Fibroblast of the conjunctiva (primary cell): Measurements from ENCODE around the gene NOTUM.
A peak's percentile ranks its signal among the peaks of the same experiment; 100 is the strongest.

Experiments
- DNase-seq: peaks from one replicate; pipeline ENCODE4 v3.0.0-alpha.2; 2010; ENCODE audit warnings: low read depth

The NOTUM gene

GRCh38 chr17:81977211-81977808, 16.3 kb upstream of the NOTUM start, which contains the start of gene ASPSCR1:
ASPSCR1 (plus strand) TSS chr17:81977629; CDS start chr17:81977647, 18 bp downstream.
- DNase-seq: peak; percentile 87

GRCh38 chr17:81976332-81977210, 15.6 kb upstream of the NOTUM start:
- no peak for DNase-seq

GRCh38 chr17:81973432-81973831, 12.4 kb upstream of the NOTUM start:
- no peak for DNase-seq

- DNase-seq: no peak
Observed at GRCh38 chr17:81968850-81969812, 8.1 kb upstream of the NOTUM start.

- no peak for DNase-seq
Observed at GRCh38 chr17:81968396-81968745, 7.4 kb upstream of the NOTUM start.

- DNase-seq: peak; percentile 14
Observed at GRCh38 chr17:81967533-81968395, 6.8 kb upstream of the NOTUM start.

GRCh38 chr17:81967244-81967532, 6.2 kb upstream of the NOTUM start:
- no peak for DNase-seq

GRCh38 chr17:81966343-81967243, 5.6 kb upstream of the NOTUM start:
- DNase-seq: peak; percentile 30

- no peak for DNase-seq
Observed at GRCh38 chr17:81964081-81964849, 3.3 kb upstream of the NOTUM start.

GRCh38 chr17:81962499-81963441, 1.8 kb upstream of the NOTUM start:
- DNase-seq: no peak

GRCh38 chr17:81961521-81962498, 823 bp upstream of the NOTUM start:
- no peak for DNase-seq

- DNase-seq: no peak
Observed at GRCh38 chr17:81960130-81960958, 643 bp downstream of the NOTUM start.

GRCh38 chr17:81959362-81960129, 1.4 kb downstream of the NOTUM start:
- DNase-seq: no peak

- no peak for DNase-seq
Observed at GRCh38 chr17:81958633-81959342, 2.2 kb downstream of the NOTUM start.
